HG03039 (cell line): ENCODE results near the gene CRMP1.
"Not testable (repeated sequence)": the region's sequence is repeated elsewhere in the genome, so short reads cannot be mapped to it uniquely, and the experiment has no call there.

ENCODE experiments used
- ATAC-seq: cut with Tn5 transposase; IDR thresholded peaks from one replicate; pipeline ENCODE4 v1.9.1; 2021; ENCODE audit warnings: mild to moderate bottlenecking, moderate library complexity; ENCODE audit not compliant: unreplicated experiment

The CRMP1 gene

DNA sequence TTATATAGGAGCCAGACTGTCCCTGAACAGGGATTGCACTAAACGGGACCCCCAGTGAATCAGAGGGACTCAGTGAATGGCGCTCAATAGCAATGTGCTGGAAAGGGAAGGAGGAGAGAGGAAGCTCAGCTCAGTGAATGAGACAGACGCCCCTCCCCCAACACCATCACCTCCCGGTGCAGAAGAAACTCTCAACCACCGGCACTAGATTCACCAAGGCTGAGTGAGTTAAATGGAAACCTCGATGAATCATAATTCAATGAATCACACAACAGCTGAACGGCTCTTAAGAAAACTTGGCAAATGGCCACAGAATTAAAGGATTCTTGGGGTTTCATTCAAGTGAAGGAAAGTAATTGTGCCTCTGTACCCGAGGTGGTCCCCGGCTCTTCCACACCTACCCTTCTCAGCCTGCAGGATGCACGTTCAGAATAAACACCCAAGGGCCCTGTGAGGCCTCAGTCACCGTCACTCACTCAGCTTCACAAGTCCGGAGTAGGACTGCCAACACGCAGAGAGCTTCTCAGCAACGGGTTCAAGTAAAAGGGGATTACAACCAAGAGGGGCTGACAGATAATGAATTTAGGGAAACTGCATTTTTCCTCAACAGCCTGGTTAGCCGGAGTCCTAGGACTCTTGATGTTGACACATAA is 29.3 kb downstream of the CRMP1 start:
- no peak for ATAC-seq

DNA sequence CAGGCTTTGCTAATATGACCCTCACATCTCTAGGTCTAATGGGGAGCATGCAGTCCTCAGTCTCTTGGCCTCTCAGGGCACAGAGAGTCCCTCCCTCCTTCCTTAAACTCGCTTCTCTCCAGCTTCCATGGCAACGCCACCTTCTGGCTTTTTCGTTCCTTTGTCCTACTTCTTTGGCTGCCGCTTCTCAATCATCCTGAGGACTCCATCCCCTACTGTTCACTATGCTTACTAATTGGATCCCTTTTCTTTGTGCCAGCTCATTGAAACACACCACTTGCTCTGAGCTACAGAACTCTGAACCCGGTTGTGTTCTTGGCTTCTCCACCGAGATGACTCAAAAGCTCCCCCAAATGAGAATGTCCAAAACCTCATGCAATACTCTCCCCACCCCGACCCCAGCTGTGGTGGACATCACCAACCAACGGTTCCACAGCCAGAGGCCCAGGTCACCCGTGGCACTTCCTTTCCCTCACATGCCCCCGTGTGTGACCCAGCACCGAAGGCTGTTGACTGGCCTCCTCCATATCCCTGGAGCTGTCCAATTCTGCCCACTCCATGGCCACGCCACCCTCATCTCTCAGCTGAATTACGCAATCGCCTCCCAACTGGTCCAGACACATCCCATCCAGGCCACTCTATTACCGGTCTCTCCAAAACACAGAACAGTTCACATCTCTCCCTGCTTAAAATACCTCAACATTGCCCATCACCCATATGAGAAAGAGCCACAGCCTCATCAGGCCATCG is 34.7 kb downstream of the CRMP1 start:
- ATAC-seq, result no peak

DNA sequence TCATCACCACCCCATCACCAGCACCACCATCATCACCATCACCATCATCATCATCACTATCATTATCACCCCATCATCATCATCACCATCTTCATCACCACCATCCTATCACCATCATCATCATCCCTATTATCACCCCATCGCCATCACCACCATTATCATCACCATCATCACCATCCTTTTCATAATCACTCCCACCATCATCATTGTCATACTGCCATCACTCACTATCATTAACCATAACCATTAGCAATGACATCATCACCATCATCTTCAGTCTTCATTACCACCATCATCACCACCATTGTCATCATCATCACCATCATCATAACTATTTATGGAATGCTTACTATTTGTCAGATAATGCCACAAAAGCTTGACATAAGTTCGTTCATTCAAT is 35.7 kb downstream of the CRMP1 start:
- ATAC-seq, result no peak

DNA sequence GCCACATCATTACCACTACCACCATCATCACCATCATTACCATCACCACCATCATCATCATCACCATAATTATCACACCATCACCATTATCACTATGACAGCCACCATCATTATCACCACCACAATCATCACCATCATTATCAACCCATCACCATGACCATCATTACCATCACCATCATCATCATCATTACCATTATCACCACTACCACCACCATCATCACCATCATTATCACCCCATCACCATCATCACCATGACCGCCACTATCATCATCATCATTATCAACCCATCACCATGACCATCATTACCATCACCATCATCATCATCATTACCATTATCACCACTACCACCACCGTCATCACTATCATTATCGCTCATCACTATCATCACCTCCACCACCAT is 36.5 kb downstream of the CRMP1 start:
- ATAC-seq, result not testable (repeated sequence)

DNA sequence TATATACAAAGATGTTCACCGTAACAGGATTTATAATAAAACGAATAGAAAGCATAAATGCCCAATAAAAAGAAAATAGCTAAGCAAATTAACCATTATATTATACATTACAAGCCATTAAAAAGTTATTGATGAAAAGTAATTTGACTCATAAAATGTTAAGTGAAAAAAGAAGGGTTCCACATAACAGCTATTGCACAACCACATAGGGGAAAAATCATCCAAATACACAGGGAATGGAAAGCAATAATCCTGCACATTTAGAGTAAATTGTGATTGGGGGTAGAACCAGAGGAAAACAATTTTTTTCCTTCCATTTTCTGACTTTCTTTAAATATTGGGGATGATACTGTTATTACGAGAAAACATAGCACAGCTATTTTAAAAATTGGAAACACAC is 38.0 kb downstream of the CRMP1 start:
- ATAC-seq, result no peak

DNA sequence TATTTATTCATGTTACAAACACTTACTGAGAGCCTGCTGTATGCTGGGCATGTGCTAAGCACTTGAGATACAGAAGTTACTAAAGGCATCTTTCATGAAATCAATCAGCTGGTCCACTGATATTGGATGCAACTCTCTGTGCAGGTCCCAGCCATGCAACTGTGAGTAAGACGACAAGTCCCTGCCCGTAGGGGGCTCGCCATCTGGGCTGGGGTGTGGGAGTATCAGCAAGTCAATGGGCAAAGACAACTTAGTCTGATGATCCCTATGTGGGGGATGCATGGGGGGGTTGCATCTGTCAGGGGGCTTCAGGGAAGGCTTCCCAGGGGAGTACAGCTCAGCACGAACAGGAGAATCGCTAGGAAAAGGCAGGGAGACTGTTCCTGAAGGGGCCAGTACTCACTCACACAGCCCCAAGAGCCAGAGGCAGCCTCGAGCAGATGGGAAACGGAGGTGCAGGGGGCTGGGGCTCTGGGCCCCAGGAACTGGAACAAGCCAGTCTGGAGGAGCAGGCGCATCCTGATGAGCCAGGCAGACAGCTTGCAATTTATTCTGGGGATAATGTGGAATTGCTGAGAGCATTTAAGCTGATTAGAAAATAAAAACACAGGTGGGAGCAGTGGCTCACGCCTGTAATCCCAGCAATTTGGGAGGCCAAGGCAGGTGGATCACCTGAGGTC is 40.2 kb downstream of the CRMP1 start:
- no peak for ATAC-seq

DNA sequence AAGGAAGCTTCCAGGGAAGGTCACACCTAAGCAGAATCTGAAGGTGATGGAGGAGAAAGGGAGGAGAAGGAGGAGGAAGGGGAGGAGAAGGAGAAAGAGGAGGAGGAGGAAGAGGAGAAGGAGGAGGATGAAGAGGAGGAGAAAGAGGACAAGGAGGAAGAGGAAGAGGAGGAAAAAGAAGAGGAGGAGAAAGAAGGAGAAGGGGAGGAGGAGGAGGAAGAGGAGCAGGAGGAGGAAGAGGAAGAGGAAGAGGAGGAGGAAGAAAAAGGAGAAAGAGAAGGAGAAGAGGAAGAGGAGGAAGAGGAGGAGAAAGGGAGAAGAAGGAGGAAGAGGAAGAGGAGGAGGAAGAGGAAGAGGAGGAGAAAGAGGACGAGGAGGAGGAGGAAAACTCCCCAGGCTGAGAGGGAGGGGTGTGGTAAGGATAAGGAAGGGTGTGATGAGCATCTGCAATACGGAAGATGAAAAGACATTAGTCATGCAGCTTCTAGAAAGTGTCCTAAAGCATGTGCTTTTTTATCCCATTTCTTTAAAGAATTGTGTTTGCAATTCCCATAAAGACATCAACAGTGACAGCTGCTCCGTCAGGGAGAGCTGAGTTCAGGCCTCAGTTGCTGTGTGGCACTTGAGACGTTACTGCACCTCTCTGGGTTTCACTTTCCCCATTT is 41.1 kb downstream of the CRMP1 start:
- ATAC-seq, result no peak

DNA sequence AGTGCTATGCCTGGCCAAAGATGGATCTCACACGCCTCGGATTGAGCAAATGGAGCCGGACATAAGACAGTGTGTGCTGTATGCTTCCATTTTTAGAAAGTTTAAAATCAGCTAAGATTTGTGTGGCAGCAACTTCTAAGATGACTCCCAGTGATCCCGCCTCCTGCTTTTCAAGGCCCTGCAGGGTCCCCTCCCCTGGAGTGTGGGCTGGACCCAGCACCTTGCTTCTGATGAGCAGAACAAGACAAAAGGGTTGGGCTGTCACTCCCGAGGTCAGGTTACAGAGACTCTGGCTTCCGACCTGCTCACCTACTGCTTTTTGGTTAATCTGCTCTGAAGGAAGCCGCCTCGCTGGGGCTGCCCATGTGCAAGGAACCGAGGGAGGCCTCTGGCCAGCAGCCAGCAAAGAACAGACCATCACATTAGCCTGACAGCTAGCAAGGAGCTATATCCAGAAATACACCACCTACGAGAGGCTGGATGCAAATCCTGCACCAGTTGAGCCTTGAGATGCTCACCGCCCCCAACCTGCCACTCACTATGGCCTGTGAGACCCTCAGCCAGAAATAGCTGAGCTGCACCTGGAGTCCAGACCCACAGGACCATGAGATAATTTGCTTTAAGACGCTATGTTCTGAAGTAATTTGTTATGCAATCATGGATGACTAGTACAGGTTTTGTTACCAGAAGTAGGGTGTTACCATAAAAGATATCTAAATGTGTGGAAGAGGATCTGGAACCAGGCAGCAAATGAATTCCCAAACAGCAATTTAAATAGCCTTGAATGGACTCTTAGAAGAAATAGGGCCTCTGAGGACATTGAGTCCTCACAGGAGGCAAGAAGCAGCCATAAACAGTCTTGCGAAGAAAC is 47.6 kb downstream of the CRMP1 start:
- ATAC-seq, result no peak

DNA sequence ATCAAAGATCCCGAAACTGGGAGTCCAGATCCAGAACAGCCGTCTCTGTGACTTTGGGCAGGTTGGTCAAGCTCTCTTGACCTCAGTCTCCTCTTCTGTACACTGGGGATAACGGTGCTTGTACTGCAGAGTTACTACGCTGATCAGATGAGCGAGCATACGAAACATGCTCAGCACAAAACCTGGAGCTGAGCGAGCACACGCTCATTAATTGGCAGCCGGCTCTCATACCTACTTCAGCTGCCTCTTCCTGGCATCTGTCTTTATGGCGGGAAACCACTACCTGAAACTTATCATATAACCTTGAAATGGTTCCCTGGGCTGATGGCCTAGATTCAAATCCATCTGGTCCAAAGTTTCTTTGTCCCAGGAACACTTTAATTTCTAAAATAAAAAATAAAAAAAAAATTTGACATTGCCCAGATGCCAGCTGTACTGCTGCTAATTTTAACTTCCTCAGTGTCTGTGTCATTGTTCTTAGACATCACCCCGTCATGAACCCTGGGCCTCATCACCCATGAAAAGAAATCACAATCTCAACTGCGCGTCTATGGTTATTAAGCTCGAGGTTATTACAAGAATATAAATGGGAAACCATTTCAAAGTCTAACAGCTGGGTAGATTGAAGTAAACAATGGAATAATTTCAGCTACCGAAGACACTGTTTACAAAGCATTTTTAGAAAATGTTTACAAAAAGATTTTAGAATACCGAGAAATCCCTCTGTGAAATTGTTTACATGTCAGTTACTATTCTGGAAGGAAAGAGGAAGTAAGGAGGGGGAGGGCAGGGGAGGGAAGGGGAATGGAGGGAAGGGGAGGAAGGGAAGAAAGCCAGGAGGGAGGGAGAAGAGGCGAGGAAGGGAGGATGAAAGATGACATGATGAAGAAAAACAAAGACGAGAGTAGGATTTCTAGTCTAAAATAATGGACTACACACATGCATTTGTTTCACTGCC is 49.0 kb downstream of the CRMP1 start:
- no peak for ATAC-seq

DNA sequence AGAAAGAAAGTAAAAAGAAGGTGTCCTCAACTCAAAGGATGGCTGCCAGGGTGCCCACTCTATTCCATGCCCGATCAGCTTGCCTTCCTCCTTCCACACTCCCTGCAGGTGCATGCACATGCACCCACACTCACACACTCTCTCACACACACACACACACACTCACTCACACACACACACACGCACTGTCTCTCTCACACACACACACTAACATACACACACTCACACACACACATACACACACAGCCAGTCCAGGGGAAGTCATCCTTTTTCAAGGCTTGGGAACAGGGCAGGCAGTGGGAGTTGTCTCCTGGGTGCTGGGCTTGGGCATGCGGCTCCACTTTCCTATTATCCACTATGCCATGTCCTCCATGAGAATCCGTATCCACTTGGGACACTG is 50.4 kb downstream of the CRMP1 start:
- no peak for ATAC-seq

DNA sequence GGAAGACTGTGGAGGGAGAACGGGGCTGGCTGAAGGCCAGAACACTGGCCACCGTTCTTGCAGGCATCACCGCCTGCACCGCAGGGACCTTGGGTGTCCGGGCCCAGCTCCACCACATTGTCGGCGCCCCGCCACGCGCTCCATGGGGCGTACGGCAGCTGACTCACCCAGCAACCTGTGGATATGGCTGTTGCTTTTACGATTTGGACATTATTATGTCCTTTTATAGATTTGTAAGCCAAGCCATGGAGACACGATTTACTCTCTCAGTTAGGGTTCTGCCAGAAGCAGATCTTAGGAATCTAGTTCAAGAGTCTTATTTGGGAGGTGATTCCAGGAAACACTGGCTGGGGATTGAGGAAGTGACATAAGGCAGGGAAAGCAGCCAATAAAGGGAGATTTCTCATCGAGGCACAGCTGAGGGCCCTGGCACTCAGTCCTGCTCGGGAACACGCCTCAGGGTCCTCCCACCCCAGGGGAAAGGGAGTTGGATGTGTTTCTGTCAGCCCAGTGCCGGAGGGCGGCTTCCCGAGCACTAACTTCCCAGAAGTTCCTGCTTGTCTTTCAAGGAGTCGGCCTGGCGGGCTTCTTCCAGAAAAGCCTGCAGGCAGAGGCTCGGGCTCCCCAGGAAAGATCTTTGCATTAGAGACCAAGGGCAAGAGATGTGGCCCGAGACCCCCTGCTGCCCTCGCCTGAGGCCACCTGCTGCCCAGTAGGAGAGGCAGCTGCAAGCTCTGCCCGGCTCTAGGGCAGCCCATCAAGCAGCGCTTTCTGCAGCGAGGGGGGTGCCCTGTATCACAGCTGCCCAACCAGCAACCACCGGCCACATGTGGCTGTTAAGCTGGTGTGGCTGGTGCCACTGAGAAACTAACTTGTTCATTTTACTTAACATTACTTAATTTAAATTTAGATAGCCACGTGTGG is 52.9 kb downstream of the CRMP1 start:
- ATAC-seq, result no peak

DNA sequence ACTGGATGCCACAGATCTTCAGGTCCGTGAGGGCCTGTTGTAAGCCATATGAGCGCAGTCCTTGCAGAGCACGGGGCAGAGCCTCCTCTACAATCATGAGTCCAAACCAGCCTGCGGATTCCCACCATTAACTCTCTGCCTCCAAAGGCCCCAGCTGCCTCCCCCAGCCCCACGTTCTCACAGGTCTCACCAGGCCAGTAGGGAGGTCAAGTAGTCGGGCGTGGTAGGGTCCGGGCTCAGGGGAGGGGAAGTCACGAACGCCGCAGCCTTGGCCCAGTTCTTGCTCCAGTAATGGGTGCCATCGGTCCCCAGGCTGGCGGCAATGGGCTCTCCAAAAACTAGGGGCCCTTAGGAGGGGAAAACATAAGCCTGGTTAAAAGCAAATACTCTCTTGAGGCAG is 53.6 kb downstream of the CRMP1 start:
- ATAC-seq, result no peak

DNA sequence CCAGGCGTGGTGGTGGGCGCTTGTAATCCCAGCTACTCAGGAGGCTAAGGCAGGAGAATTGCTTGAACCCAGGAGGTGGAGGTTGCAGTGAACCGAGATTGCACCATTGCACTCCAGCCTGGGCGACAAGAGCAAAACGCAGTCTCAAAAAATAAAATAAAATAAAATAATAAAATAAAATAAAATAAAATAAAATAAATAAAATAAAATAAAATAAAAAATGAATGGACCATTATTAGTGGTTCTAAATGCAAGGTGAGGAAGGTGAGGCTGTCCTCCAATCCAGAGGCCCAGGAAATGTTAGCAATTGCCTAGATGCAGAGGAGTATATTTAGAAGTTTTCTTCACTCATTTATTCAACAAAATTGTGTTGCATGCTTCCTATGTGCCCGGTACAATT is 55.4 kb downstream of the CRMP1 start:
- ATAC-seq, result not testable (repeated sequence)

DNA sequence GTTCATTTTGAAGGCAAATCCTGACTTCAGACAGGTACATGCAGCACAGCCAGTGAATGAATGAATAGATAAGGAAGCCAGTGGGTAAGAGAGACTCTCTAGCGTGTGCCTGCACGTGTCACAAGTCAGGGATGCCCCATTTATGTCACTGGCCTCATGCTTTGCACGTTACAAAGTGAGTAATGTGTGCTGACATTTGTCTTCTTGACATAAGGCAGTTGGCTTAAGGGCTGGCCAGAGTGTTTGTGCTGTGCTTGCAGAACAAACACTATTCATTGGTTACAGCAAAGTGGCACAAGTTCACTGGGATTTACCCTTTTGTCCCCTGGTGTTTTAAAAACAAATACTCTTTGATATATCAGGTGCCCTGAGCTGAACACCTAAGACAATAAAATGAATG is 55.9 kb downstream of the CRMP1 start:
- no peak for ATAC-seq

DNA sequence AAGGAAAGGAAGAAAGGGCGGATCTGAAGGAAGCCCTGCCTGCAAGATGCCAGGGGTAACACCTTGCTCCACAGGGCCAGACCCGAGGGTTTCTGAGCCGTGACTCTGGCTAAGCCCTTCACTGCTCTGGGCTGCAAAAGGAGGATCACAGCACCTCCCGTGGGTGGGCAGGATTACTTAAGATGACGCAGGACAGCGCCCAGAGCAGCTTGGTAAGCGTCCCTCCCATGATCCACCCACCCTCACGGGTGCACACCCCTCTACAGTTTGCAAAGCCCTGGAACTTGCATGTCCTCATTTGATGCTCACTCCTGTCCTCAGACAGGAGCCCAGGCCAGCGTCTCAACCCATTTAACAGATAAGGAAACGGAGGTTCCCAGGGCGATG is 64.9 kb downstream of the CRMP1 start:
- ATAC-seq, result no peak

DNA sequence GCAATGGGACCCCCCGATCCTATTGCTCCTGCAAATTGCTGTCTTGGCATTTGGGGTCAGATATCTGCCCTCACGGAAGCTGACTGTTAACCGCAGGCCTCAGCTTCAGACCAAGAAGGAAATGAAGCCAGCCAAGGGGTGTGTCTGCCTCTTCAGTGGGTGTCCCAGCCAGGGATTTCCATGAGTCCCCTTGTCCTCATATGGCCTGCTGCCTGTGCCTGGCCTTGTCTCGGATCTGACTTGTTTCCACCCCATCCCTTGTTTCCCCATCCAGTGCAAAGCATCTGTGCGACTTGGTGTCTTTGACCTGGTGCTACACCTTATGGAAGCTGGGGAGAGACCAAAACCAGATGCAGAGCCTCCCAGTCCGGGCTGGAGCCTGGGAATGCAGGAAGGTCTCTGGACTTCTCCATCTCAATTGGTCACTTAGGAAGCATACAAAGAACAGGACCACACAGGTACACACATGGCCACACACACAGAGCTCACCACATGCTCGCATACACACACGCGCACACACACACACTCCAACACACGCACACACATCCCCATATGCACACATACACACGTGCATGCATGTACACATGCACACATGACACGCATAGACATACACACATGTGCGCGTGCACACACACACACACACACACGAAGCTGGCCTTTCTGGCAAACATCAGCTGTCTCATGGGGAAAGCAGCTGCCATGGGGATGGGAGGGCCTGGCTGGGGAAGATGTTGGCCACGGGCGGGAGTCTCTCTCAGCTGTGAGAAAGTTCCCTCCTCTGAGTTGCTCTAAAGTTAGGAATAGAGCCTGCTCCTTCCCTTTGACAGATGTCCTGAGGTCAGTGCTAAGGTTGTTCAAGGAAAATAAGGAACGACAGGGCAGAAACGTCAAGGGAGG is 65.5 kb downstream of the CRMP1 start:
- no peak for ATAC-seq

DNA sequence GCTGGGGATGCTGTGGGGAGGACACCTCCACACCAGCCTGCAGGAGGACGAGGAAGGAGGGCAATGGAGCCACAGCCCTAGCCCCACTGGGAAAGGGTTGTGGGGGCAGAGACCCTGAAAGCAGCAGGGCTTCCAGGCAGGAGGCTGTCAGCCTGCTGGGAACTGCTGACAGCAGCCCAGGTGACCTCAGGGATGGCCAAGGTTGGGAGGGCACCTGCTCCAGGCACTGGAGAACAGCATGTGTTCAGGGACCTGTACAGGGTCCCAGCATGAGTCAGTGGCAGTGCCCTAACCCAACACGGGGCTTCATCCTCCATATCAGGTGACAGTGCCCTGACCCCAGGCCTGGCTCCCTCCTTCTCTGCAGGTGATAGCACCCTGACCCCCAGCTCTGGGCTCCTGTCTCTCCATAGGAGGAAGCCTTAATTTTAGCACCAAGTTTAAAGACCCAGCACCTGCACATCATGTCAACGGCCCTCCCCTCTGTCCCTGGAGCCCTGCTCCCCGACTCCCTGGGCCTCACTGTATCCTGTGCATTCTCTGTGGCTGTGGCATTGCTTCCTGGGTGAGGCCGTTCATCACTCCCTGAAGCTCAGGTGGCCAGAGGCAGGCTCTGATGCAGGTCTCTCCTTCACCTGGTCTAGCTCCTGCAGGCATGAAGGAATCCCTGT is 66.3 kb downstream of the CRMP1 start:
- ATAC-seq, result no peak
